ENCODE results near the gene SECTM1.

GRCh38 chr17:82295472-82295814 lies 38.1 kb downstream of the SECTM1 start:
- TF ChIP-seq CTCF (IDR thresholded peaks at IDR 0.05 in 4 of 5, conservative IDR thresholded peaks at IDR 0.05 in 1 of 5) (no peak), POLR2A (IDR thresholded peaks at IDR 0.05) (no peak)

All from gastrocnemius medialis (tissue), 4 donors.